Cardiac ventricle fibroblast (primary cell): ENCODE measurements around the gene TRIM5. TPM values are rescaled to one million over a fixed set of nuclear protein-coding genes. Genes with fewer than 3 reads are reported as not detected.

ENCODE experiments used
- total RNA-seq: library from RNA; depleted of rRNA; stranded (reverse); fragments of >200 nt; gene quantifications from 2 replicates; pipeline ENCODE4 v1.2.3, GENCODE V29; 2015

The TRIM5 gene, protein sequence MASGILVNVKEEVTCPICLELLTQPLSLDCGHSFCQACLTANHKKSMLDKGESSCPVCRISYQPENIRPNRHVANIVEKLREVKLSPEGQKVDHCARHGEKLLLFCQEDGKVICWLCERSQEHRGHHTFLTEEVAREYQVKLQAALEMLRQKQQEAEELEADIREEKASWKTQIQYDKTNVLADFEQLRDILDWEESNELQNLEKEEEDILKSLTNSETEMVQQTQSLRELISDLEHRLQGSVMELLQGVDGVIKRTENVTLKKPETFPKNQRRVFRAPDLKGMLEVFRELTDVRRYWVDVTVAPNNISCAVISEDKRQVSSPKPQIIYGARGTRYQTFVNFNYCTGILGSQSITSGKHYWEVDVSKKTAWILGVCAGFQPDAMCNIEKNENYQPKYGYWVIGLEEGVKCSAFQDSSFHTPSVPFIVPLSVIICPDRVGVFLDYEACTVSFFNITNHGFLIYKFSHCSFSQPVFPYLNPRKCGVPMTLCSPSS
- total RNA-seq = 19.7 TPM in 2 replicates

GRCh38 chr11:5684646-5685362 is at the start of gene TRIM5:
Gene TRIM5 (minus strand): TSS chr11:5685074. CDS start chr11:5680177, 4,897 bp downstream.

DNA sequence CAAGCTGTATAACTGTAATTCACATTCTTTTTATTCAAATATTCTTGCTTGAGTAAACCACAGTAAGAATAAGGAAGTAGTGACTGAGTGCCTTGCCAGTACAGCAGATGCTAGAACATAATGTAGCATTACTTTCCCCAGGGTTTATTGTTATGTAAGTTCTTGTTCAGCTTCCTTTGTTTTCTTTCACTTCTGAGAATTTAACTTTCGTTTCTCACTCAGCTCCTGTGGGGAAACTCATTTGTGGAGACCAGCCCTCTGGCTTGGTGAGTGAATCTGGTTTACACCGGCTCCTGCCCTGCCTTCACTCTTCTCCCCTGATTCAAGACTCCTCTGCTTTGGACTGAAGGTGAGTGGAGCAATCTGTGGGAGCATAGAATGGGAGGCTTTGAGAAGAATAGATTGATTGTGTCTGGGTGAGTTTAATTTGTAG is 4.7 kb upstream of the TRIM5 start, which contains the start of gene TRIM22:
Gene TRIM22, plus strand, starts transcription at position 240 of the 433 bp plus-strand sequence. CDS start 6,443 bp downstream, outside the sequence.

GRCh38 chr11:5624489-5625279 is 60.2 kb downstream of the TRIM5 start, which contains the start of gene TRIM34:
Gene TRIM34 (plus strand): TSS chr11:5625001. CDS start chr11:5632332, 7,331 bp downstream.

Other genes with a start within 250 kb of the TRIM5 start
- gene OR51I1, start 243.6 kb downstream of the TRIM5 start, total RNA-seq = not detected in 2 replicates
- not detected in 2 replicates for gene OR51I2, start 235.8 kb downstream of the TRIM5 start, total RNA-seq
- gene OR52D1, start 196.4 kb downstream of the TRIM5 start, total RNA-seq = not detected in 2 replicates
- 0.24 TPM in 1 of 2 replicates, not detected in the other for gene UBQLN3, start 175.1 kb downstream of the TRIM5 start, total RNA-seq
- gene UBQLNL, start 168.4 kb downstream of the TRIM5 start, total RNA-seq = not detected in 2 replicates
- not detected in 2 replicates for gene OR52H1, start 136.5 kb downstream of the TRIM5 start, total RNA-seq
- gene OR52B6, start 104.2 kb downstream of the TRIM5 start, total RNA-seq = not detected in 2 replicates
- gene TRIM6, start 88.4 kb downstream of the TRIM5 start, total RNA-seq = 1.1 and 5.0 TPM in 2 replicates
- 6.6 TPM in 2 replicates for gene TRIM34, start 60.1 kb downstream of the TRIM5 start, total RNA-seq
- gene TRIM22, start 4.7 kb upstream of the TRIM5 start, total RNA-seq = 52.5 and 87.9 TPM in 2 replicates
- gene OR56B1, start 51.4 kb upstream of the TRIM5 start, total RNA-seq = not detected in 2 replicates
- not detected in 2 replicates for gene OR52N4, start 69.2 kb upstream of the TRIM5 start, total RNA-seq
- not detected in 2 replicates for gene OR52N5, start 98.3 kb upstream of the TRIM5 start, total RNA-seq
- not detected in 2 replicates for gene OR52N1, start 106.2 kb upstream of the TRIM5 start, total RNA-seq
- gene OR52N2, start 123.8 kb upstream of the TRIM5 start, total RNA-seq = not detected in 2 replicates
- not detected in 2 replicates for gene OR52E6, start 156.8 kb upstream of the TRIM5 start, total RNA-seq
- not detected in 2 replicates for gene OR52E8, start 172.6 kb upstream of the TRIM5 start, total RNA-seq
- not detected in 2 replicates for gene OR52E4, start 195.6 kb upstream of the TRIM5 start, total RNA-seq
- gene OR52E5, start 208.1 kb upstream of the TRIM5 start, total RNA-seq = not detected in 2 replicates